Neuronal stem cell (in vitro differentiated cells): ENCODE results near the gene DDX56.

ENCODE experiments used
- DNase-seq: peaks from one replicate; pipeline ENCODE4 v3.0.0-alpha.2; 2013; ENCODE audit warnings: low spot score
- H2AFZ ChIP-seq: one replicate; pipeline ENCODE4 v1.6.1; 2013; ENCODE audit warnings: mild to moderate bottlenecking, low read length, inconsistent platforms
- H2AK5ac ChIP-seq: 2 replicates; pipeline ENCODE4 v1.6.1; 2013; ENCODE audit warnings: low read depth, mild to moderate bottlenecking, inconsistent platforms, low read length, moderate library complexity, mixed read lengths
- H2BK120ac ChIP-seq: 2 replicates; pipeline ENCODE4 v1.6.1; 2013; ENCODE audit warnings: low read depth, mild to moderate bottlenecking, inconsistent platforms, low read length, moderate library complexity, mixed read lengths
- H2BK12ac ChIP-seq: one replicate; pipeline ENCODE4 v1.6.1; 2013; ENCODE audit warnings: low read length, inconsistent platforms
- H2BK15ac ChIP-seq: 2 replicates; pipeline ENCODE4 v1.6.1; 2013; ENCODE audit warnings: mild to moderate bottlenecking, low read length, inconsistent platforms, mixed read lengths
- H2BK5ac ChIP-seq: one replicate; pipeline ENCODE4 v1.6.1; 2013; ENCODE audit warnings: inconsistent platforms, mild to moderate bottlenecking, low read length, moderate library complexity
- H3K14ac ChIP-seq: one replicate; pipeline ENCODE4 v1.6.1; 2013; ENCODE audit warnings: low read length, inconsistent platforms
- H3K18ac ChIP-seq: 2 replicates; pipeline ENCODE4 v1.6.1; 2013; ENCODE audit warnings: low read length, inconsistent platforms
- H3K23ac ChIP-seq: 2 replicates; pipeline ENCODE4 v1.6.1; 2013; ENCODE audit warnings: low read depth, mild to moderate bottlenecking, mixed read lengths, low read length, inconsistent platforms; ENCODE audit not compliant: poor library complexity
- H3K27ac ChIP-seq: replicated peaks from 3 replicates; pipeline ENCODE4 v1.5.1; 2013; ENCODE audit warnings: low read length, inconsistent platforms
- H3K27me3 ChIP-seq, 3 experiments: 2 replicates each; pipeline ENCODE4 v1.6.1; 2013; ENCODE audit warnings: low read length in 3 of 3, mild to moderate bottlenecking in 2 of 3, inconsistent platforms in 1 of 3, low read depth in 1 of 3, mixed read lengths in 1 of 3, moderate library complexity in 1 of 3; ENCODE audit not compliant: control insufficient read depth in 3 of 3, insufficient read depth in 3 of 3
- H3K36me3 ChIP-seq, 2 donors: replicated peaks in 1 of 2; 2 replicates each; pipeline ENCODE4 v1.6.1; 2013; ENCODE audit warnings: low read length in 2 of 2; ENCODE audit not compliant: control insufficient read depth in 2 of 2, insufficient read depth in 2 of 2
- H3K4ac ChIP-seq: 2 replicates; pipeline ENCODE4 v1.6.1; 2013; ENCODE audit warnings: inconsistent platforms, mild to moderate bottlenecking, low read length, moderate library complexity
- H3K4me1 ChIP-seq, 2 donors: 1 replicate in 1 of 2; 2 replicates in 1 of 2; pipeline ENCODE4 v1.6.1; 2013; ENCODE audit warnings: low read length in 2 of 2, low read depth in 1 of 2; ENCODE audit not compliant: control insufficient read depth in 2 of 2, insufficient read depth in 1 of 2
- H3K4me2 ChIP-seq: one replicate; pipeline ENCODE4 v1.6.1; 2013; ENCODE audit warnings: mild to moderate bottlenecking, low read length, inconsistent platforms; ENCODE audit not compliant: insufficient read depth, poor library complexity, severe bottlenecking
- H3K4me3 ChIP-seq, 2 donors: 2 replicates each; pipeline ENCODE4 v1.5.1; 2013; ENCODE audit warnings: low read length in 2 of 2, mild to moderate bottlenecking in 2 of 2, inconsistent platforms in 1 of 2, moderate library complexity in 1 of 2
- H3K79me1 ChIP-seq: one replicate; pipeline ENCODE4 v1.6.1; 2013; ENCODE audit warnings: low read depth, mild to moderate bottlenecking, inconsistent platforms, low read length, moderate library complexity
- H3K9ac ChIP-seq: one replicate; pipeline ENCODE4 v1.6.1; 2013; ENCODE audit warnings: mild to moderate bottlenecking, low read depth, low read length, inconsistent platforms; ENCODE audit not compliant: poor library complexity
- H3K9me3 ChIP-seq, 2 donors: replicated peaks in 1 of 2; 2 replicates each; pipeline versions ENCODE3 to v1.6.1; 2013; ENCODE audit warnings: low read length in 2 of 2, mild to moderate bottlenecking in 2 of 2, inconsistent platforms in 1 of 2, low read depth in 1 of 2, mixed read lengths in 1 of 2, moderate library complexity in 1 of 2; ENCODE audit not compliant: control insufficient read depth in 2 of 2, insufficient read depth in 1 of 2
- H4K8ac ChIP-seq: one replicate; pipeline ENCODE4 v1.6.1; 2013; ENCODE audit warnings: low read depth, mild to moderate bottlenecking, inconsistent platforms, low read length, moderate library complexity
- H4K91ac ChIP-seq: one replicate; pipeline ENCODE4 v1.6.1; 2013; ENCODE audit warnings: low read length, low read depth, mild to moderate bottlenecking, inconsistent platforms; ENCODE audit not compliant: poor library complexity
- WGBS, 2 donors: extraction: QIAGEN DNeasy Blood & Tissue Kit; methylation state at CpG; one replicate each; pipeline ENCODE4 v1.1.7; 2013; ENCODE audit warnings: missing lambda C conversion rate in 2 of 2, mixed read lengths in 1 of 2; ENCODE audit not compliant: insufficient read length in 2 of 2, insufficient replicate concordance in 1 of 2; ENCODE audit errors: extremely low coverage in 2 of 2; 5-methylcytosine and 5-hydroxymethylcytosine counted together

Gene DDX56

GRCh38 chr7:44621034-44621749, 47.5 kb upstream of the DDX56 start:
- Histone ChIP-seq H3K18ac (no peak overlapping the region), H3K14ac (no peak overlapping the region), H3K9ac (no peak overlapping the region), H4K8ac (no peak overlapping the region), H2BK15ac (no peak overlapping the region), H3K79me1 (peaks cover 5% of the 10 kb centered on the region), H3K4ac (no peak overlapping the region), H2AFZ (no peak overlapping the region), H3K9me3 (peaks cover 0 to 3% of the 10 kb centered on the region in 2 donors), H3K4me1 (no peaks in the 10 kb centered on the region), H3K4me2 (no peak overlapping the region), H2BK12ac (no peak overlapping the region), H2AK5ac (no peak overlapping the region), H3K23ac (no peak overlapping the region), H4K91ac (no peak overlapping the region), H3K4me3 (no peak overlapping the region), H2BK120ac (no peak overlapping the region), H2BK5ac (no peak overlapping the region), H3K27me3 (no peaks in the 10 kb centered on the region), H3K27ac (no peak overlapping the region), H3K36me3 (peaks cover 6 to 28% of the 10 kb centered on the region in 2 donors)
- WGBS, 2 donors = no CpG with 5 or more reads among the region's 11 CpGs
- DNase-seq = no peak

GRCh38 chr7:44618753-44619152, 45.0 kb upstream of the DDX56 start:
- no peak overlapping the region for H3K4ac ChIP-seq
- no peak overlapping the region for H2BK120ac ChIP-seq
- H3K27ac ChIP-seq = no peak overlapping the region
- no peak overlapping the region for H2AK5ac ChIP-seq
- H3K27me3 ChIP-seq = no peaks in the 10 kb centered on the region
- no peak overlapping the region for H3K18ac ChIP-seq
- no peaks in the 10 kb centered on the region for H3K9me3 ChIP-seq
- no peak overlapping the region for H3K14ac ChIP-seq
- no CpG with 5 or more reads among the region's 3 CpGs for WGBS, 2 donors
- H3K4me2 ChIP-seq = no peak overlapping the region
- no peak overlapping the region for H2BK5ac ChIP-seq
- H3K9ac ChIP-seq = no peak overlapping the region
- peaks cover 2% of the 10 kb centered on the region for H3K79me1 ChIP-seq
- no peak overlapping the region for H4K8ac ChIP-seq
- DNase-seq = no peak
- no peak overlapping the region for H3K4me3 ChIP-seq
- no peaks in the 10 kb centered on the region for H3K4me1 ChIP-seq
- H4K91ac ChIP-seq = no peak overlapping the region
- H2BK15ac ChIP-seq = no peak overlapping the region
- no peak overlapping the region for H3K23ac ChIP-seq
- H2AFZ ChIP-seq = no peak overlapping the region
- no peak overlapping the region for H2BK12ac ChIP-seq
- H3K36me3 ChIP-seq = peaks cover 0 to 8% of the 10 kb centered on the region in 2 donors

- WGBS, 2 donors = no CpG with 5 or more reads among the region's 1 CpG
- no peak overlapping the region for H3K4me3 ChIP-seq
These were observed 44.3 kb upstream of the DDX56 start for GRCh38 chr7:44618045-44618444.

GRCh38 chr7:44617225-44617890, 43.6 kb upstream of the DDX56 start:
- no CpG with 5 or more reads among the region's 2 CpGs for WGBS, 2 donors
- H3K27ac ChIP-seq = no peak overlapping the region

More at GRCh38 chr7:44618045-44618444, 44.3 kb upstream of the DDX56 start:
- no peak overlapping the region for H3K4me2 ChIP-seq
- H3K27me3 ChIP-seq = no peaks in the 10 kb centered on the region
- peaks cover 0 to 8% of the 10 kb centered on the region in 2 donors for H3K36me3 ChIP-seq
- no peak for DNase-seq
- H2BK15ac ChIP-seq = no peak overlapping the region
- H3K79me1 ChIP-seq = peaks cover 2% of the 10 kb centered on the region
- no peak overlapping the region for H3K27ac ChIP-seq
- no peak overlapping the region for H3K18ac ChIP-seq
- H4K8ac ChIP-seq = no peak overlapping the region
- no peak overlapping the region for H2AK5ac ChIP-seq
- H3K9ac ChIP-seq = no peak overlapping the region
- H4K91ac ChIP-seq = no peak overlapping the region
- H2BK12ac ChIP-seq = no peak overlapping the region
- no peak overlapping the region for H2AFZ ChIP-seq
- H2BK120ac ChIP-seq = no peak overlapping the region
- no peak overlapping the region for H3K4ac ChIP-seq
- H3K4me1 ChIP-seq = no peaks in the 10 kb centered on the region
- no peak overlapping the region for H3K14ac ChIP-seq
- no peaks in the 10 kb centered on the region for H3K9me3 ChIP-seq
- no peak overlapping the region for H2BK5ac ChIP-seq
- no peak overlapping the region for H3K23ac ChIP-seq

More at GRCh38 chr7:44617225-44617890, 43.6 kb upstream of the DDX56 start:
- Histone ChIP-seq H4K8ac (no peak overlapping the region), H2AFZ (no peak overlapping the region), H2BK12ac (no peak overlapping the region), H3K4me3 (no peak overlapping the region), H3K23ac (no peak overlapping the region), H3K14ac (no peak overlapping the region), H3K36me3 (peaks cover 0 to 8% of the 10 kb centered on the region in 2 donors), H4K91ac (no peak overlapping the region), H3K27me3 (no peaks in the 10 kb centered on the region), H3K4me1 (no peaks in the 10 kb centered on the region), H3K4me2 (no peak overlapping the region), H2BK120ac (no peak overlapping the region), H2BK5ac (no peak overlapping the region), H2BK15ac (no peak overlapping the region), H3K9me3 (no peaks in the 10 kb centered on the region), H2AK5ac (no peak overlapping the region), H3K79me1 (peaks cover 2% of the 10 kb centered on the region), H3K18ac (no peak overlapping the region), H3K9ac (no peak overlapping the region), H3K4ac (no peak overlapping the region)
- no peak for DNase-seq
